Measurements from ENCODE around the gene NEDD4.

NEDD4 gene

GRCh38 chr15:55970286-55970685 lies 23.1 kb downstream of the NEDD4 start:
- no peak for TF ChIP-seq CTCF (IDR thresholded peaks at IDR 0.05; ENCODE audit: low read depth, low read length)
- no peaks in the 10 kb centered on the region for H3K9me3 ChIP-seq
- no peaks in the 10 kb centered on the region for H3K4me1 ChIP-seq
- no peak overlapping the region for H3K4me3 ChIP-seq (ENCODE audit: low read depth, low read length)
- H3K36me3 ChIP-seq, result peaks cover 3% of the 10 kb centered on the region; the same call in 1 of the 2 replicates
- no peaks in the 10 kb centered on the region for H3K27me3 ChIP-seq
- DNase-seq, result no peak

GRCh38 chr15:55969582-55969981 lies 23.8 kb downstream of the NEDD4 start:
- TF ChIP-seq CTCF (IDR thresholded peaks at IDR 0.05; ENCODE audit: low read depth, low read length), result no peak
- Histone ChIP-seq H3K9me3 (no peaks in the 10 kb centered on the region), H3K4me3 (ENCODE audit: low read depth, low read length) (no peak overlapping the region), H3K27me3 (no peaks in the 10 kb centered on the region), H3K36me3 (peaks cover 7% of the 10 kb centered on the region; the same call in 1 of the 2 replicates), H3K4me1 (no peaks in the 10 kb centered on the region)
- DNase-seq, result no peak

GRCh38 chr15:55968923-55969322 lies 24.5 kb downstream of the NEDD4 start:
- no peak for TF ChIP-seq CTCF (IDR thresholded peaks at IDR 0.05; ENCODE audit: low read depth, low read length)

GRCh38 chr15:55965091-55965490 lies 28.3 kb downstream of the NEDD4 start:
- H3K36me3 ChIP-seq, result peaks cover 7% of the 10 kb centered on the region; the same call in 1 of the 2 replicates
- no peak overlapping the region for H3K4me3 ChIP-seq (ENCODE audit: low read depth, low read length)
- TF ChIP-seq CTCF (IDR thresholded peaks at IDR 0.05; ENCODE audit: low read depth, low read length), result no peak
- no peak for DNase-seq
- H3K27me3 ChIP-seq, result no peaks in the 10 kb centered on the region
- no peaks in the 10 kb centered on the region for H3K4me1 ChIP-seq
- H3K9me3 ChIP-seq, result no peaks in the 10 kb centered on the region

More at GRCh38 chr15:55968923-55969322, 24.5 kb downstream of the NEDD4 start:
- no peaks in the 10 kb centered on the region for H3K27me3 ChIP-seq
- H3K4me3 ChIP-seq (ENCODE audit: low read depth, low read length), result no peak overlapping the region
- DNase-seq, result no peak
- no peaks in the 10 kb centered on the region for H3K4me1 ChIP-seq
- H3K9me3 ChIP-seq, result no peaks in the 10 kb centered on the region
- H3K36me3 ChIP-seq, result peaks cover 7% of the 10 kb centered on the region; the same call in 1 of the 2 replicates

- no peak for DNase-seq
- peaks cover 7% of the 10 kb centered on the region; the same call in 1 of the 2 replicates for H3K36me3 ChIP-seq
- no peak for TF ChIP-seq CTCF (IDR thresholded peaks at IDR 0.05; ENCODE audit: low read depth, low read length)
- H3K4me1 ChIP-seq, result peaks cover 12% of the 10 kb centered on the region
- no peaks in the 10 kb centered on the region for H3K9me3 ChIP-seq
- H3K4me3 ChIP-seq (ENCODE audit: low read depth, low read length), result no peak overlapping the region
- H3K27me3 ChIP-seq, result no peaks in the 10 kb centered on the region
These were observed 32.5 kb downstream of the NEDD4 start for GRCh38 chr15:55960946-55961345.

- no peak for DNase-seq
These were observed 33.5 kb downstream of the NEDD4 start for GRCh38 chr15:55959744-55960447.

More at GRCh38 chr15:55959744-55960447, 33.5 kb downstream of the NEDD4 start:
- H3K4me1 ChIP-seq, result peaks cover 12% of the 10 kb centered on the region
- no peak overlapping the region for H3K4me3 ChIP-seq (ENCODE audit: low read depth, low read length)
- no peaks in the 10 kb centered on the region for H3K27me3 ChIP-seq
- no peaks in the 10 kb centered on the region for H3K36me3 ChIP-seq
- no peak for TF ChIP-seq CTCF (IDR thresholded peaks at IDR 0.05; ENCODE audit: low read depth, low read length)
- no peaks in the 10 kb centered on the region for H3K9me3 ChIP-seq
